Neural cell (in vitro differentiated cells): ENCODE results near the gene NKD1. TPM values are rescaled to one million over a fixed set of nuclear protein-coding genes. Genes with fewer than 3 reads are reported as not detected.

Experiments
- H2AFZ ChIP-seq: fragments of 200-600, 300-800 bp; sonication (generic), shearing (Covaris generic); 2 replicates; pipeline ENCODE4 v1.6.0; 2014; ENCODE audit warnings: low read depth, mild to moderate bottlenecking, antibody characterized with exemption, low read length, moderate library complexity
- H3F3A ChIP-seq: fragments of 200-600 bp; shearing (Covaris generic); 2 replicates; pipeline ENCODE4 v1.6.1; 2016; ENCODE audit warnings: mild to moderate bottlenecking, moderate library complexity, mixed read lengths, antibody characterized with exemption, low read length; ENCODE audit not compliant: insufficient read depth, poor library complexity, severe bottlenecking
- H3K27ac ChIP-seq: fragments of 200-600, 300-800 bp; sonication (generic), shearing (Covaris generic); 2 replicates; pipeline ENCODE4 v1.5.1; 2014; ENCODE audit warnings: mild to moderate bottlenecking, low read length, moderate library complexity
- H3K27me3 ChIP-seq: fragments of 300-800, 200-600 bp; sonication (generic), shearing (Covaris generic); 2 replicates; pipeline ENCODE4 v1.6.0; 2014; ENCODE audit warnings: mild to moderate bottlenecking, low read depth, low read length, moderate library complexity; ENCODE audit not compliant: insufficient read depth
- H3K36me3 ChIP-seq: fragments of 300-800, 200-600 bp; sonication (generic), shearing (Covaris generic); 2 replicates; pipeline ENCODE4 v1.5.1; 2014; ENCODE audit warnings: mild to moderate bottlenecking, antibody characterized with exemption, low read length, moderate library complexity; ENCODE audit not compliant: insufficient read depth
- H3K4me2 ChIP-seq: fragments of 300-800, 200-600 bp; sonication (generic), shearing (Covaris generic); 2 replicates; pipeline ENCODE4 v1.6.0; 2014; ENCODE audit warnings: mild to moderate bottlenecking, low read length
- H3K4me3 ChIP-seq: fragments of 300-800, 200-600 bp; sonication (generic), shearing (Covaris generic); 2 replicates; pipeline ENCODE4 v1.5.1; 2014; ENCODE audit warnings: mild to moderate bottlenecking, low read length, moderate library complexity
- H3K79me2 ChIP-seq: fragments of 200-600 bp; shearing (Covaris generic); replicated peaks from 2 replicates; pipeline ENCODE4 v1.6.0; 2014; ENCODE audit warnings: mild to moderate bottlenecking, low read length, moderate library complexity; ENCODE audit not compliant: insufficient read depth
- H3K9ac ChIP-seq: fragments of 300-800, 200-600 bp; sonication (generic), shearing (Covaris generic); 2 replicates; pipeline ENCODE4 v1.6.1; 2016; ENCODE audit warnings: mild to moderate bottlenecking, low read length, mixed read lengths
- H3K9me2 ChIP-seq: fragments of 200-600 bp; shearing (Covaris generic); 2 replicates; pipeline ENCODE4 v1.6.1; 2016; ENCODE audit warnings: mild to moderate bottlenecking, low read length, mixed read lengths; ENCODE audit not compliant: insufficient read depth
- H3K9me3 ChIP-seq: fragments of 200-600, 300-800 bp; sonication (generic), shearing (Covaris generic); 2 replicates; pipeline ENCODE4 v1.6.1; 2016; ENCODE audit warnings: mild to moderate bottlenecking, mixed run types, low read length, moderate library complexity, mixed read lengths
- H4K20me1 ChIP-seq: fragments of 200-600 bp; shearing (Covaris generic); 2 replicates; pipeline ENCODE4 v1.6.1; 2016; ENCODE audit warnings: mild to moderate bottlenecking, mixed run types; ENCODE audit not compliant: insufficient read depth
- CTCF ChIP-seq: fragments of 450-650 bp; IDR thresholded peaks from 2 replicates; pipeline ENCODE4 v1.5.1; 2014; ENCODE audit warnings: antibody characterized with exemption, mild to moderate bottlenecking, moderate library complexity; ENCODE audit not compliant: poor library complexity, severe bottlenecking
- EP300 ChIP-seq: fragments of 450-650 bp; conservative IDR thresholded peaks from 2 replicates; pipeline ENCODE4 v1.6.1; 2014; ENCODE audit warnings: antibody characterized with exemption, mild to moderate bottlenecking, moderate library complexity; ENCODE audit not compliant: poor library complexity, severe bottlenecking
- EZH2 ChIP-seq: fragments of 200-600, 300-800 bp; shearing (Covaris generic), sonication (generic); IDR thresholded peaks from 2 replicates; pipeline ENCODE4 v1.6.1; 2014; ENCODE audit warnings: antibody characterized with exemption, low read length, borderline replicate concordance, mild to moderate bottlenecking; ENCODE audit not compliant: insufficient read depth, poor library complexity, severe bottlenecking
- MXI1 ChIP-seq: fragments of 450-650 bp; conservative IDR thresholded peaks from 2 replicates; pipeline ENCODE4 v1.6.1; 2014; ENCODE audit warnings: antibody characterized with exemption, mild to moderate bottlenecking; ENCODE audit not compliant: poor library complexity, severe bottlenecking
- POLR2AphosphoS5 ChIP-seq: IDR thresholded peaks from 2 replicates; pipeline ENCODE4 v1.6.1; 2012
- RAD21 ChIP-seq: fragments of 450-650 bp; conservative IDR thresholded peaks from 2 replicates; pipeline ENCODE4 v1.6.1; 2014; ENCODE audit warnings: antibody characterized with exemption, mild to moderate bottlenecking, moderate library complexity
- SMC3 ChIP-seq: fragments of 450-650 bp; conservative IDR thresholded peaks from 2 replicates; pipeline ENCODE4 v1.6.1; 2014; ENCODE audit warnings: antibody characterized with exemption, mild to moderate bottlenecking, moderate library complexity; ENCODE audit not compliant: poor library complexity
- TAF1 ChIP-seq: IDR thresholded peaks from 2 replicates; pipeline ENCODE4 v1.6.1; 2012; ENCODE audit warnings: low read depth
- polyA plus RNA-seq: library from polyadenylated mRNA; depleted of rRNA; stranded (reverse); fragments of >200 nt; gene quantifications from 2 replicates; pipeline ENCODE4 v1.2.3, GENCODE V29; 2014
- TF ChIP-seq, protein P1 (sequence below): IDR thresholded peaks from 2 replicates; pipeline ENCODE4 v1.6.1; 2012; ENCODE audit warnings: borderline replicate concordance

The NKD1 gene
- polyA plus RNA-seq, 1 donor from 2014 or later = 1.1 TPM

DNA sequence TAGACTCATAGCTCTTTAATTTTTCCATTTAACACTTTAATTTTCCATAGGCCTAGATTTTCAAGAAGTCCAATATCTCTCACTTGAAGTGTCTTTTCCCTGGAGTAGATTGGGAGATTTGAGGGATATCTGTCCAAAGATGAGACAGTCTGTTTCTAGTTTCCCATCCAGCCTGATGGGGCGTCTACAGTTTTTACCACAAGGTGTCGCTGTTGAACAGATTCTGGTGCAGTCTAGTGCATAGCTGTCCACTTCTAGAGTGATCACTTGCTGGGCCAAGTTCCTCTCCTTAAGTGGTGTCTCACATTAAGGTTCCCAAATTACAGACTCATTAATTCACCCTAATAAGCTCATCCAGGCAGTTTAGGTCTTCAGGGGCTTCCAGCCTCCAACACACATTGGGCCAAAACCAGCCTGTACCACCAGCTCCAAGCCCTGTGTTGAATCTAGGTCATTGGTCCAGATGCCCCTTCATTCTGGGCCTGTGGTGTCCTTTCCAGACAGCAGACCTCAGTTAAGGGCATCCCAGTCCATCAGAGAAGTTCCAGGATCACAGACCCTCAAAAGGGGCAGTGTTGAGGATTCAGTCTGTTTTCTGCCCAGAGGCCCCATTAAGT, 123.6 kb downstream of the NKD1 start:
- H3K4me2 ChIP-seq = no peak overlapping the region
- no peaks in the 10 kb centered on the region for H4K20me1 ChIP-seq
- no peak overlapping the region for H2AFZ ChIP-seq
- no peak overlapping the region for H3K9ac ChIP-seq
- no peak overlapping the region for H3K4me3 ChIP-seq
- no peaks in the 10 kb centered on the region for H3K9me2 ChIP-seq
- H3K79me2 ChIP-seq = no peaks in the 10 kb centered on the region
- TF ChIP-seq RAD21 = no peak
- no peak for TF ChIP-seq MXI1
- no peak for TF ChIP-seq TAF1
- TF ChIP-seq EP300 = no peak
- TF ChIP-seq EZH2 = no peak
- TF ChIP-seq SMC3 = peak; percentile 37
- no peak for TF ChIP-seq POLR2AphosphoS5
- TF ChIP-seq CTCF = peak; percentile 37
- H3K27me3 ChIP-seq = no peaks in the 10 kb centered on the region
- H3K9me3 ChIP-seq = peaks cover 3% of the 10 kb centered on the region
- no peaks in the 10 kb centered on the region for H3K36me3 ChIP-seq
- H3K27ac ChIP-seq = no peak overlapping the region
- no peaks in the 10 kb centered on the region for H3F3A ChIP-seq

DNA sequence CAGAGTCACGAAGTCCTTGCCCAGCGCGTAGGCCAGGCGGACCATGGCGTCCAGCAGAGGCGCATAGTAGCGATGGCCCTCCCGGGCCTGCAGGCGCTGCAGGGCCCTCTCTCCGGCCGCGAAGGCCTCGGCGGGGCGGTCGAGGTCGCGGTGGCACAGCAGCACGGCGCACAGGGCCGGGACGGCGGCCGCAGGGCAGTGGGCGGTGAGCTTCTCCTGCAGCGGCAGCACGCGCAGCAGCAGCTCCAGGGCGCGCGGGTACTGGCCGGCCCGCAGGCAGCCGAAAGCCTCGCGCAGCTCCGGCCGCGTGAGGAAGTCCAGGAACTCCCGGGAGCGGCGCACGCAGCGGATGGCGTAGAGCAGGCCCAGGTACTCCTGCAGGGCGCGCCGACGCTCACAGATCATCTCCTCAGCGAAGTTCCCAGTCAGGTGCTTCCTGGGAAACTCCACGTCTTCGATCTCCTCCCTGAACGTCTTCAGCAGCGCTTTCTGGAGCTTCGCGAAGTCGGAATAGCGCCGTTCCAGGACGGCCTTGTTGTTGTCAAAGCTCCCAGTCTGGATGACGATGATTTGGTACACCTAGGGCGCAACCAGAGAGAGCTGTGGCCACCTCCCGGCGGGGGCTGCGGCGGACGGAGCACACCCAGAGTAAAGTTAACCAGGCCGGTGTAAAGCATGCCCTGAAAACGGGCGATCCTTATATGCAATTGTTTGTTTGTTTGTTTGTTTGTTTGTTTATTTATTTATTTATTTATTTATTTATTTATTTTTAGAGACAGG, 125.5 kb downstream of the NKD1 start:
- Histone ChIP-seq H3K27me3 (no peaks in the 10 kb centered on the region), H3K9me3 (peaks cover 3% of the 10 kb centered on the region), H3K9ac (no peak overlapping the region), H4K20me1 (no peaks in the 10 kb centered on the region), H3K79me2 (no peaks in the 10 kb centered on the region), H3K9me2 (no peaks in the 10 kb centered on the region), H3K36me3 (no peaks in the 10 kb centered on the region), H3K4me3 (no peak overlapping the region), H3K4me2 (no peak overlapping the region), H2AFZ (no peak overlapping the region), H3K27ac (no peak overlapping the region), H3F3A (no peaks in the 10 kb centered on the region)
- TF ChIP-seq TAF1 = no peak
- TF ChIP-seq EP300 = no peak
- no peak for TF ChIP-seq SMC3
- TF ChIP-seq POLR2AphosphoS5 = no peak
- no peak for TF ChIP-seq RAD21
- TF ChIP-seq CTCF = no peak
- TF ChIP-seq EZH2 = no peak
- TF ChIP-seq, protein P1, sequence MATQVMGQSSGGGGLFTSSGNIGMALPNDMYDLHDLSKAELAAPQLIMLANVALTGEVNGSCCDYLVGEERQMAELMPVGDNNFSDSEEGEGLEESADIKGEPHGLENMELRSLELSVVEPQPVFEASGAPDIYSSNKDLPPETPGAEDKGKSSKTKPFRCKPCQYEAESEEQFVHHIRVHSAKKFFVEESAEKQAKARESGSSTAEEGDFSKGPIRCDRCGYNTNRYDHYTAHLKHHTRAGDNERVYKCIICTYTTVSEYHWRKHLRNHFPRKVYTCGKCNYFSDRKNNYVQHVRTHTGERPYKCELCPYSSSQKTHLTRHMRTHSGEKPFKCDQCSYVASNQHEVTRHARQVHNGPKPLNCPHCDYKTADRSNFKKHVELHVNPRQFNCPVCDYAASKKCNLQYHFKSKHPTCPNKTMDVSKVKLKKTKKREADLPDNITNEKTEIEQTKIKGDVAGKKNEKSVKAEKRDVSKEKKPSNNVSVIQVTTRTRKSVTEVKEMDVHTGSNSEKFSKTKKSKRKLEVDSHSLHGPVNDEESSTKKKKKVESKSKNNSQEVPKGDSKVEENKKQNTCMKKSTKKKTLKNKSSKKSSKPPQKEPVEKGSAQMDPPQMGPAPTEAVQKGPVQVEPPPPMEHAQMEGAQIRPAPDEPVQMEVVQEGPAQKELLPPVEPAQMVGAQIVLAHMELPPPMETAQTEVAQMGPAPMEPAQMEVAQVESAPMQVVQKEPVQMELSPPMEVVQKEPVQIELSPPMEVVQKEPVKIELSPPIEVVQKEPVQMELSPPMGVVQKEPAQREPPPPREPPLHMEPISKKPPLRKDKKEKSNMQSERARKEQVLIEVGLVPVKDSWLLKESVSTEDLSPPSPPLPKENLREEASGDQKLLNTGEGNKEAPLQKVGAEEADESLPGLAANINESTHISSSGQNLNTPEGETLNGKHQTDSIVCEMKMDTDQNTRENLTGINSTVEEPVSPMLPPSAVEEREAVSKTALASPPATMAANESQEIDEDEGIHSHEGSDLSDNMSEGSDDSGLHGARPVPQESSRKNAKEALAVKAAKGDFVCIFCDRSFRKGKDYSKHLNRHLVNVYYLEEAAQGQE = no peak
- TF ChIP-seq MXI1 = no peak
